Testis (tissue), 2 donors: ENCODE data around the gene SPX.

Experiments
- CTCF ChIP-seq, 3 experiments: fragments of 450-650 bp in 2 of 3; fragments of 200-600 bp in 1 of 3; sonication (generic) in 1 of 3; IDR thresholded peaks; one replicate each; pipeline ENCODE4 v1.5.1; 2016 to 2019; ENCODE audit warnings: antibody characterized with exemption in 3 of 3, mild to moderate bottlenecking in 2 of 3, moderate library complexity in 1 of 3
- POLR2A ChIP-seq: fragments of 450-650 bp; IDR thresholded peaks from one replicate; pipeline ENCODE4 v1.6.1; 2017; ENCODE audit warnings: antibody characterized with exemption, mild to moderate bottlenecking, moderate library complexity

DNA sequence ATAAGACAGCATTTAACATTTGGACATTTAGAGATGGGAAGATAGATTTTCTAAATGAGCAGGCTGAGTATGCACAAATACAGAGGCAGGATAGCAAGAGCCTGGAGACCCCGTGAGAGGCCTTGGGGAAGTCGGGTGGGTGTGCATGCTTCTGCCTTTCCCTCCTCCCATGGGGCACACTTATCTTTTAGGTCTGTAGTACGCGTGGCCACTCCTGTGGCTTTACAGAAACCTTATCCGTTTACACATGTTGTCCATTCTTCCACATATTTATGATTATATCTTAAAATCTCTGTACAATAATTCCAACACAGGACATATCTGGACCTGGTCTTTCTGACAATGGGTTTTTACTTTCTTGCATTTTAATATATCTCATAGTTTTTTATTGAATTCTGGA lies 45.0 kb downstream of the SPX start:
- TF ChIP-seq CTCF (IDR thresholded peaks at IDR 0.05) (no peak), POLR2A (no peak)
